ENCODE data around the gene CENPV. TPM values are rescaled to one million over a fixed set of nuclear protein-coding genes. Genes with fewer than 3 reads are reported as not detected.

Gene CENPV
- polyA plus RNA-seq, 3 donors from 2014 or later: 14.2 to 28.1 (median 23.1) TPM

DNA sequence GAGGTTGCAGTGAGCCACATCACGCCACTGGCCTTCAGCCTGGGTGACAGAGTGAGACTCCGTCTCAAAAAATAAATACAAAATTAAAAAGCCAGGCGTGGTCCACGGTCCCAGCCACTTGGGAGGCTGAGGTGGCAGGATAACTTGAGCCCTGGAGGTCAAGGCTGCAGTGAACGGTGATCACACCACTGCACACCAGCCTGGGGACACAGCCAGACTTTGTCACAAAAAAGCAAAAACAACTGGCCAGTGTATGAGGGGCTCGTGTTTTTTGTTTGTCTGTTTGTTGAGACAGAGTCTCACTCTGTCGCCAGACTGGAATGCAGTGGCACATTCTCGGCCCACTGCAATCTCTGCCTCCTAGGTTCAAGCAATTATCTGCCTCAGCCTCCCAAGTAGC is 26.4 kb upstream of the CENPV start:
- Mint-ChIP-seq H3K27ac (peak overlapping the region in 1 of 6 donors; percentile 10), H3K36me3 (peaks cover 8 to 27% (median 11%) of the 10 kb centered on the region in 3 donors), H3K4me3 (no peak overlapping the region)

DNA sequence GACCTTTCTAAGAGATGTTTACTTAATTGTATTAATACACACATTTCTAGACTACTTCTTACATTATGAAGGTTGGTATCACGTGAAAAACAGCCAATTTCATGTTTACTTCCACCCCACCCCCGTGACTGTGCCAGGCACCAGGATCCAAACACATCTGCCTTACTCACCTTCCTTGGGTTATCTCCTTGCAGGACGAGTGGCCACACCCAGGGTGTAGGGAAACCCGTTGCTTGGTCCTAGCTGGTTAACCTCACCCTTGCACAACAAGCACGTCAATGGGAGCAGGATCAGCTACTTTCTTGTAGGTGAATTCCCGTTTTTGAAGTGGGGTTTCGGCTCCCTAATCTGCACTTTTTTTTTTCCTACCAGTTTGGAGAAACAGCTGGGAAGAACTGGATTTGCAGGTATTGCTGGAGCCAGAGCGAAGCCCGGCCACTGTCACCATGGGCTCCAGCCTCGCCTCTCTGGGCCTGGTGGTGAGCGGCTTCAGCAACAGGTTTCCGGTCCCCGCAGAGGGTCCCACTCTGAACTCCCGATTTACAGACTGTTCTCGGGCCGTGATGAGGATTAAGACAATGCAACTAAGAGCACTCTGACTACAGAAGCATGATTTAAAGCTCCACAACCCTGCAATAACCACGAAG is 25.5 kb upstream of the CENPV start:
- Mint-ChIP-seq H3K27ac (peak overlapping the region in 3 of 6 donors; percentile 10 to 49 (median 40)), H3K36me3 (peaks cover 8 to 20% (median 11%) of the 10 kb centered on the region in 3 donors), H3K9me3 (no peaks in the 10 kb centered on the region), H3K4me3 (peak overlapping the region in 3 of 5 donors; percentile 18 to 40 (median 35)), H3K27me3 (ENCODE audit: low read depth in 3 of 3) (peaks cover 16 to 20% (median 16%) of the 10 kb centered on the region in 3 donors), H3K4me1 (peaks cover 30 to 33% of the 10 kb centered on the region in 2 donors)
- no peak for DNase-seq

More for the DNA sequence above, 26.4 kb upstream of the CENPV start:
- no peak for DNase-seq
- Mint-ChIP-seq H3K9me3 (no peaks in the 10 kb centered on the region), H3K4me1 (peaks cover 39 to 42% of the 10 kb centered on the region in 2 donors), H3K27me3 (ENCODE audit: low read depth in 3 of 3) (peaks cover 16 to 20% (median 16%) of the 10 kb centered on the region in 3 donors)

DNA sequence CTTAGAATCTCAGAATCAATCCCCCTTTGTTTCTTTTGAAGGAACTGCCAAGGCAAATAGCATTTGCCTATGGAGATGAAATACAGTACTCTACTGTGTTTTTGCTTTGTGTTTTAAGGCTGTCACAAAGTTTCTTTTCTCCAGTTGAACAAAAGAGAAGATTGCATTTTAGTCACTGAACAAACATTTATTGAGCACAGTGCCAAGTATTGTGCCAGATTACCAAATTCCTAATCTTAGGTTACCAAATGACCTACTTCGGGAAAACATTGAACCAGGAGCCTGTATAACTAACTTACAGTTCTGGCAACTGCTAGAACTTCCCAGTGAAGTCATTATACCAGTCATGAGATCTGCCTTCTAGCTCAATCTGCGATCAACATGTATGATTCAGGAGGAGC is 24.7 kb upstream of the CENPV start:
- DNase-seq: no peak
- H3K4me1 Mint-ChIP-seq: peaks cover 22 to 25% of the 10 kb centered on the region in 2 donors
- H3K27me3 Mint-ChIP-seq (ENCODE audit: low read depth in 3 of 3): peaks cover 16 to 22% (median 16%) of the 10 kb centered on the region in 3 donors
- H3K4me3 Mint-ChIP-seq: no peak overlapping the region
- H3K27ac Mint-ChIP-seq: no peak overlapping the region
- H3K36me3 Mint-ChIP-seq: peaks cover 5 to 16% (median 11%) of the 10 kb centered on the region in 3 donors
- no peaks in the 10 kb centered on the region for H3K9me3 Mint-ChIP-seq

DNA sequence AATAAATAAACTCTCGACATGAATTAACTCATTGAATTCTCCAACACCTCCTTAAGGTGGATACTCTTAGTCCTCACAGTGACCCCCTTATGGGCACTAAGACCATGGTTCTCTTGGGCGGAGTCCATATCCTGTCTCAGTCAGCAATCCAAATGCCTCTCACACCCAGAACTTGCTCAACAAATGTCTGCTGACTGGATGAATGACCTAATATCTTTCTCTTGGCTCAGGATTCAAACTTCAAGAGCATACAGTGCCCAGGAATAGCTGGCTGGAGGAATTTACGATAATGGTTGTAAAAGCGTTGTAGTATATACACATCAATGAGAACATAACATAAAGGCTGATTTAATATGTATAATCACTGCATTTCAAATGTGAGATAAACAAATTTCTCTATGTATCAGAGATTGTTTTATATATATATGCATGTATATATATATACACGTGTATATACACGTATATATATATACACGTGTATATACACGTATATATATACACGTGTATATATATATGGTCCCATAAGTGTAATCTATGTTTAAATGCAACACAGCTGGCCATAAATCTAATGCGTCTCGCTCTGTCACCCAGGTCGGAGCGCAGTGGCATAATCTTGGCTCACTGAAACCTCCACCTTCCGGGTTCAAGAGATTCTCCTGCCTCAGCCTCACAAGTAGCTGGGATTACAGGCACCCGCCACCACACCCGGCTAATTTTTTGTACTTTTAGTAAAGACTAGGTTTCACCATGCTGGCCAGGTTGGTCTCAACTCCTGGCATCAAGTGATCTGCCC is 21.1 kb upstream of the CENPV start:
- Mint-ChIP-seq H3K9me3 (no peaks in the 10 kb centered on the region), H3K27me3 (ENCODE audit: low read depth in 3 of 3) (peaks cover 0 to 3% (median 2%) of the 10 kb centered on the region in 3 donors), H3K36me3 (no peaks in the 10 kb centered on the region), H3K27ac (no peak overlapping the region), H3K4me1 (no peaks in the 10 kb centered on the region), H3K4me3 (no peak overlapping the region)
- DNase-seq: no peak

DNA sequence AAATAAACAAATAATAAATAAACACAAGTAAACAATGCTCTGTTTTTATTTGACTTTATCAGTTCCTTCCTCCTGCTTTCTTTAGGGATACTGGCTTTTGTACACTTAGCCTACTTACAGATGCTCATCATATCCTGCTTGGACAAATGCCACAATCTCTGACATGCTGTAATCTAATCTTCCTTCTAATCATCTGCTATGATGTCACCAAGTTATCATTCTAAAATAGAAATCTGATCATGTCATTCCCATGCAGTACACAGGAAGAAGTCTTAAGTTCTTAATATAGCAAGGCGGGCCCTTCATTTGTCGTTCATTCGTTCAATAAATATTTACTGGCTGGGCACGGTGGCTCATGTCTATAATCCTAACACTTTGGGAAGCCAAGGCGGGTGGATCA is 18.5 kb upstream of the CENPV start:
- no peak for DNase-seq
- Mint-ChIP-seq H3K27me3 (ENCODE audit: low read depth in 3 of 3) (peaks cover 0 to 3% (median 2%) of the 10 kb centered on the region in 3 donors), H3K4me1 (no peaks in the 10 kb centered on the region), H3K9me3 (no peaks in the 10 kb centered on the region), H3K4me3 (no peak overlapping the region), H3K27ac (no peak overlapping the region), H3K36me3 (no peaks in the 10 kb centered on the region)

DNA sequence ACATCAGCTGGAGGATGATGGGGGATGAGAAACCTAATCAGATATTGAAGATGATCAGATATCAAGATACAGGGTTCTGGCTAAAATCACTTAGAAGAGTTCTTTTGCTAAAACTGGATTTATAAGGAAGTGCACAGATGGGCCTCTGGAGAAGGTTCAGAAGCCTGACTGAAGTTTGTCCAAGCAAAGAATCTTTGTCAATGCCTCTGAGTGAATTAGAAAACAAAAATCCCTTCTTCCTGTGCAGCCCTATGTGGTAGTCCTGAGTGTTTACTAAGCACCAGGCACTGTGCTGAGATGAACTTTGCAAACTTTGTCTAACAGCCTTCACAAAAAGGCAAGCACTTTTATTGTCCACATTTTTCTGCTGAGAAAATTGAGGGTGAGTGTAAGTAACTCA is 11.4 kb upstream of the CENPV start:
- DNase-seq: no peak
- Mint-ChIP-seq H3K36me3 (no peaks in the 10 kb centered on the region), H3K9me3 (no peaks in the 10 kb centered on the region), H3K4me3 (no peak overlapping the region), H3K27me3 (ENCODE audit: low read depth in 3 of 3) (no peaks in the 10 kb centered on the region), H3K4me1 (peaks cover 0 to 3% of the 10 kb centered on the region in 2 donors), H3K27ac (no peak overlapping the region)

DNA sequence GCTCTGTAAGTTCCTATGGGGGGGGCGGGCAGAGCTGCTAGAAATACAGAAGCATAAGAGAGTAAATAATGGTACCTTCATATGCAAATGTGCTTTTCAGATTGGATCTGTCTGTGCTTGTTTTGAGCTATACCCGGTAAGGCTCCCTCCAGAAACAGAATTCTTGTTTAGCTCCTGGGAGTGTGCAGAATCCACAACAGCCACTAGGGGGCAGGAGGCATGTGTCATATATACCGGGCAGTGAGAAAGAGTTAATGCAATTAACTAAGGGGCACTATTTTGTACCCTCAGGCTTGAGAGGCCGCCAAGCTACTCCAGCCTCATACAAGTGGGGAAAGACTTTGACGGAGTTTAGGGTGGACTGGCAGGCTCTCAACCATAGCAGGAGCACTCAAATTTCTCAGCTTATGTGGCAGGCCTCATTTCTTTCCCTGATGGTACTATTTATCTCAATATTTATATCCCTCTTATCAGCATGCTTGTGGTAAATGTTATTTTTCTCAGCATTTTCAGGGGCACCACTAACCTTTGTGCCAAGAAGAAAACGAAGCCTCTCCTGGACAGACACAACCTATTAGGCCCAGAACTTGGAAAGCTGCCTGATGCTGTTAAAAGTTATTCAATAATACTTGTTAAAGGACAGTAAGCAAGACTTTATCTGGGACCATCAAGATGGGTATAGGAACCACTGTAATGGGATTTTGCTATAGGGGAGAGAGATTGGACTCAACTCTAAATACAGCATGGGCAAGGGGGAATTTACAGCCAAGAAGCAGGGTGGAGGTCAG is 10.7 kb upstream of the CENPV start:
- Mint-ChIP-seq H3K4me3 (no peak overlapping the region), H3K36me3 (no peaks in the 10 kb centered on the region), H3K27ac (peak overlapping the region in 1 of 6 donors; percentile 65), H3K4me1 (peaks cover 0 to 3% of the 10 kb centered on the region in 2 donors), H3K27me3 (ENCODE audit: low read depth in 3 of 3) (peaks cover 0 to 2% (median 0%) of the 10 kb centered on the region in 3 donors), H3K9me3 (no peaks in the 10 kb centered on the region)
- peak; percentile 58 to 64 (median 61) for DNase-seq

DNA sequence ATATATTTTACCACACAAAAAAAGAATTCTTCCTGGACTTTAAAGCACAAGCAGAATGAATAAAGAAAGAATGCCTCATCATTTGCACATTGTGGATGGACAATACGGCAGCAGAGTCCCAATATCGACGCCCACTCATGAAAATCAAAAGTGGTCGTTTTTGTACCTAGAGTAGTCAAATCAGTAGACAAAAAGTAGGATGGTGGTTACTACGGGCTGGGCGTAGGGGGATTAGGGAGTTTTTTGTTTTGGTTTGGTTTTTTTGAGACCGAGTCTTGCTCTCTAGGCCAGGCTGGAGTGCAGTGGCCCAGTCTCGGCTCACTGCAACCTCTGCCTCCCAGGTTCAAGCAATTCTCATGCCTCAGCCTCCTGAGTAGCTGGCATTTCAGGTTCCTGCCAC is 8.6 kb upstream of the CENPV start:
- Mint-ChIP-seq H3K4me1 (peaks cover 0 to 3% of the 10 kb centered on the region in 2 donors), H3K9me3 (no peaks in the 10 kb centered on the region), H3K27ac (no peak overlapping the region), H3K4me3 (no peak overlapping the region), H3K27me3 (ENCODE audit: low read depth in 3 of 3) (peaks cover 0 to 3% (median 2%) of the 10 kb centered on the region in 3 donors), H3K36me3 (no peaks in the 10 kb centered on the region)
- no peak for DNase-seq

DNA sequence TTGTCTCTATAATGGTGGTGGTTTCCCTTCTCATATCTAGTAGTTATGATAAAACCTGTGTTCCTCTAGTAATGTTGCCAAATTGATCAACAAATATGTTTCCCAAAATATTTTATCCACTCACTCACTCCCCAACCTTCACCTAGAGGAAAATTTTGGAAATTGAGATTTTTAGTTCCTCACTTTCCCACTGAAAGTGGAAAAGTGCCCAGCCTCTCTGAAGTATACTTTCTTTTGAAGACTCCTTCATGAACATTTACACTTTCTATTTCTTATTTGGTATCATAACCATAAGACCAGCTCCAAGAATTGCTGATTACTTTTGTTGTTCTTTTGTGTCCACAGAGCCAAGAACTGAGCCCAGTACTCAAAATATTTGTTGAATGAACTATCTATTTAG is 5.1 kb upstream of the CENPV start:
- Mint-ChIP-seq H3K27me3 (ENCODE audit: low read depth in 3 of 3) (peaks cover 5 to 9% (median 5%) of the 10 kb centered on the region in 3 donors), H3K27ac (no peak overlapping the region), H3K9me3 (no peaks in the 10 kb centered on the region), H3K36me3 (no peaks in the 10 kb centered on the region), H3K4me3 (no peak overlapping the region), H3K4me1 (peaks cover 5 to 7% of the 10 kb centered on the region in 2 donors)
- DNase-seq: no peak

DNA sequence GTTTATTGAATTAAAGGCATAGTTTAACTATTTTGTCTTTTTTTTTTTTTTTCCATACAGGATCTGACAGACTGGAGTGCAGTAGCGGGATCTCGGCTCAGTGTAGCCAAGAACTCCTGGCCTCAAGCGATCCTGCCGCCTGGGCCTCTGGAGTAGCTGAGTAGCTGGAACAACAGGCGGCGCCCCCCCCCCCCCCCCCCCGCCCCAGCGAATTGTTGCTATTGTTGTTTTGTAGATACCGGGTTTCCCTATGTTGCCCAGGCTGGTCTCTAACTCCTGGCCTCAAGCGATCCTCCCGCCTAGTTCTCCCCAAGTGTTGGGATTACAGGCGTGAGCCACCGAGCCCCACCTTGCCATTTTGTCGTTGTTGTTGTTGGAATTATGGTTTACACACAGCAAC is 1.3 kb upstream of the CENPV start:
- H3K36me3 Mint-ChIP-seq: no peaks in the 10 kb centered on the region
- H3K27me3 Mint-ChIP-seq (ENCODE audit: low read depth in 3 of 3): peaks cover 5 to 9% (median 5%) of the 10 kb centered on the region in 3 donors
- DNase-seq: no peak
- H3K9me3 Mint-ChIP-seq: no peaks in the 10 kb centered on the region
- peaks cover 16 to 23% of the 10 kb centered on the region in 2 donors for H3K4me1 Mint-ChIP-seq
- peak overlapping the region; percentile 58 to 91 (median 86) for H3K4me3 Mint-ChIP-seq
- H3K27ac Mint-ChIP-seq: peak overlapping the region in 1 of 6 donors; percentile 26

DNA sequence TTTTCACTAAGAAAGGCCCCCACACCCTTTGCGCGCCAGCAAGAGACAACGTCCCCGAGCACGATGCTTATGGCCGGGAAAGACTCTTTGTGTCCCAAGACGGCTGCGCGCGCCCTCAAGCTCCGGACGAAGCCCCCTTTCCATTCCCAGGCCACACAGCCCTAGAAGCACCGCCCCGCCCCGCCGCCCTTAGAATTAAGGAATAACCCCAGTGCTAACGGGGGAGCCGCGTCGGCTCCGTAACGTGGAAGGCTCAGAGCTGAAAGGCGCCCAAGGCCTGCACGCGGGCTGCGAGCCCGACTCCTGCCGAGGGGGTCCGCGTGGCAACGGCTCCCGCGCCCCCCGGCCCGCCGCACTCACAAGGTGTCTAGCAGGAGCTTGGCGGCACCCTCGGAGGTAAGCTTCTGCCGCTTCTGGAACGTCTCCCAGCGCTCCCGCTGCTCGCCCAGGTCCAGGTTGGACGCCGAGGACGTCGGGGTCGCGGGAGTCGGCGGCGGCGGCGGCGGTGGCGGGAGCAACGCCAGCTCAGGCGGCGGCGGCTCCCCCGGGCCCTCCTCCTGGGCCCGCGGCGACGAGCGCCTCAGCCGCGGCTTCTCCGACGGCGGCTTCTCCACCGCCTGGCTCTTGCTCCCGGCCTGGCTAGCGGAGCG is 477 bp downstream of the CENPV start:
- Mint-ChIP-seq H3K36me3 (peaks cover 0 to 3% (median 0%) of the 10 kb centered on the region in 3 donors), H3K4me3 (peak overlapping the region; percentile 90 to 96 (median 95)), H3K4me1 (peaks cover 16 to 23% of the 10 kb centered on the region in 2 donors), H3K9me3 (no peaks in the 10 kb centered on the region), H3K27ac (peak overlapping the region in 5 of 6 donors; percentile 35 to 80 (median 69)), H3K27me3 (ENCODE audit: low read depth in 3 of 3) (peaks cover 3 to 9% (median 5%) of the 10 kb centered on the region in 3 donors)
- peak in 2 of 3 donors; percentile 30 to 50 for DNase-seq

DNA sequence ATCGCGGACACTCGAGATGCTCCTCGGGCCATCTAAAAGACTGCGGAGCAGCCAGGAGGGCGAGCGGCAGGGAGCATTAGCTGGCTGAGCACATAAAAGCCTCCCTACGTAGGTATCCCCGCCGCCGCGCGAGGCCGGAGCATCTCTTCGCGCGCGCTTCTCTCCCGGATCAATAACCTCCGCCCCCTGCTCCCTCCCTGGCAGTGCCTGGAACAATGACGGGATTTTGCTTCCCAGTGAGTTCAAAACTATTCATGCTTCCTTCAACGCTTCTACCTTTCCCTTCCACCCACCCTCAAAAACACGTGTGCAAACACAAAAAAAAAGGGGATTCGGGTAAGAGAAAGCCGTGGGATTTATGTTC is 984 bp downstream of the CENPV start:
- peak overlapping the region; percentile 90 to 96 (median 95) for H3K4me3 Mint-ChIP-seq
- peaks cover 0 to 7% (median 4%) of the 10 kb centered on the region in 3 donors for H3K36me3 Mint-ChIP-seq
- peaks cover 3 to 9% (median 5%) of the 10 kb centered on the region in 3 donors for H3K27me3 Mint-ChIP-seq (ENCODE audit: low read depth in 3 of 3)
- H3K4me1 Mint-ChIP-seq: peaks cover 16 to 23% of the 10 kb centered on the region in 2 donors
- H3K27ac Mint-ChIP-seq: peak overlapping the region in 5 of 6 donors; percentile 35 to 80 (median 69)
- peak in 1 of 3 donors; percentile 4 for DNase-seq
- no peaks in the 10 kb centered on the region for H3K9me3 Mint-ChIP-seq

DNA sequence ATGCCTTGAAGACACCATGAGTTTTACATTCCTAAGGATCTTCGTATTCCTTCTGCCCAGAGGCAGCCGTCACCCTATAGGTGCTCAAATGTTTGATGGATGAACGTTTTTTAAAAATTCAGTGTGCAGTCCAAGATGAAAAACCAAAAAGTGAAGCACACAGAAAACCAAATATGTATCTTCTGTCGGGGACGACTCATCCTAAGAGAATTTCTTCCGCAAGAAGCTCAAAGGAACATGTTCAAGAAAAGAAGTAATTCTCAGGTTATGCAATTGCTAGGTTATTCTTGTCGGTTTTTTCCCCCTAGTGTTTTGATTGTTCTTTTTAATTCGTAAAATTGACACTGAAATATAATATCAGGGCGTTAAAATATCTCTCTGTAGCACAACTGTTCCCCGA is 1.4 kb downstream of the CENPV start:
- no peak for DNase-seq
- Mint-ChIP-seq H3K9me3 (no peaks in the 10 kb centered on the region), H3K36me3 (peaks cover 0 to 8% (median 4%) of the 10 kb centered on the region in 3 donors), H3K27me3 (ENCODE audit: low read depth in 3 of 3) (peaks cover 3 to 6% (median 5%) of the 10 kb centered on the region in 3 donors), H3K4me3 (peak overlapping the region; percentile 90 to 96 (median 95)), H3K4me1 (peaks cover 16 to 23% of the 10 kb centered on the region in 2 donors), H3K27ac (peak overlapping the region in 2 of 6 donors; percentile 69 to 78)

All from immature natural killer cell (primary cell).